SH-SY5Y (cell line): ENCODE data around the gene BCL2L14.

Experiments
- GATA2 ChIP-seq: IDR thresholded peaks from 2 replicates; pipeline ENCODE4 v1.6.1; 2011; ENCODE audit warnings: mild to moderate bottlenecking, low read depth, low read length
- GATA3 ChIP-seq: IDR thresholded peaks from 2 replicates; pipeline ENCODE4 v1.6.1; 2011; ENCODE audit warnings: low read depth, mild to moderate bottlenecking, low read length, moderate library complexity

DNA sequence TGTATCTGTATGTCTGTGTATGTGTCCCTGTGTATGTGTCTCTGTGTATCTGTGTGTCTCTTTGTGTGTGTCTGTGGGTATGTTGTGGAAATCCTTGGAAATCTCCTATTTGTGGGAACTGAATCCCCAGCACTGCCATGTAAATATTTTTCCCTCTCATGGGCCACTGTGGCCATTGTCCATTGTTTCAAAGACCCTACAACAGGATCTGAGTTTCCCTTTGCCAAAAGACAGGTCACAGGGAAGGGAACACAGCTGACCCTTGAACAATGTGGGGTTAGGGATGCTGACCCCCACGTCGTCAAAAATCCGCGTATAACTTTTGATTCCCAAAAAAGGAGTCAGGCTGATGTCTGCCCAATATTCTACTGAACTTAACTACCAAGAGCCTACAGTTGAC lies 22.5 kb upstream of the BCL2L14 start:
- TF ChIP-seq GATA2 (no peak), GATA3 (no peak)
